Pulmonary artery endothelial cell (primary cell): Measurements from ENCODE around the gene ACOT13. TPM values are rescaled to one million over a fixed set of nuclear protein-coding genes. Genes with fewer than 3 reads are reported as not detected.
A peak's percentile ranks its signal among the peaks of the same experiment; 100 is the strongest.
"Not testable (repeated sequence)": the region's sequence is repeated elsewhere in the genome, so short reads cannot be mapped to it uniquely, and the experiment has no call there.

Experiments used
- DNase-seq: peaks from one replicate; pipeline ENCODE4 v3.0.0-alpha.2; 2011; ENCODE audit warnings: low read depth, low spot score
- total RNA-seq: library from RNA; depleted of rRNA; stranded (reverse); fragments of >200 nt; gene quantifications from 2 replicates; pipeline ENCODE4 v1.2.3, GENCODE V29; 2014

Gene ACOT13
- total RNA-seq, 1 donor from 2014 or later = 7.9 TPM

DNA sequence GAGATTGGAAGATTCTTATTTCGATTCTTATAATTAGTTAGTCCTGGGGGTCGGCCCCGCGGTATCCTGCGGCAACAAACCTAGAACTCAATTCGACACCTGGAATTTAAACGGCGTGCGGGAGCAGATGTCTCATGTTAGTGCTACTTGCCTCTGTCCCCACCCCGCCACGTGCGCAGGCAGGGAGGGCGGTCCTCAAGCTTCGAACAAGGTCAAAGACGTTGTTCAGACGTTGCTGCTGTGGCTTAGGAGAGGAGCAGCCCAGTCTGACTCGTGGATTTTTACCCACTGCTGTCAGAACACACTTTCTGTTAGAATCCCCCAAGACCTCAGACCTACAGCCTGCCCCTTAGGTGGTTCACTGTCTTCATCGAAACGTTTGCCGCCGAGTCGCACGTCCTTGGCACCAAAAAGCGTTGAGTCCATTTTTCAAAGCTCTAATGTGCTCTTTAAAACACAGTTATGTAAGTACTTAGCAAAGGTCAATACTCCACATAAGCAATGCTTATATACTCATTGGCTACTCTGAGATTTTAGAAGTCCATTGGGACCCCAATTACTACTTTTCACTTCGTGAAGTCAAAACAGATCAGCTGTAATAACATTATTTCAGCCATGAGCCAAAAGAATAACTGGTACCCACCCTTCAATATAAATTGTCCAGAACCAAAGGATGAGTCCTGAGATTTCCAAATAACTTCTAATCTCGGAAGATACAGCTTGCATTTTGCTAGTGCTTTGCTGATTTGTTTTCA lies 54.8 kb downstream of the ACOT13 start:
- no peak for DNase-seq

GRCh38 chr6:24723270-24723669 lies 56.4 kb downstream of the ACOT13 start:
- no peak for DNase-seq

DNA sequence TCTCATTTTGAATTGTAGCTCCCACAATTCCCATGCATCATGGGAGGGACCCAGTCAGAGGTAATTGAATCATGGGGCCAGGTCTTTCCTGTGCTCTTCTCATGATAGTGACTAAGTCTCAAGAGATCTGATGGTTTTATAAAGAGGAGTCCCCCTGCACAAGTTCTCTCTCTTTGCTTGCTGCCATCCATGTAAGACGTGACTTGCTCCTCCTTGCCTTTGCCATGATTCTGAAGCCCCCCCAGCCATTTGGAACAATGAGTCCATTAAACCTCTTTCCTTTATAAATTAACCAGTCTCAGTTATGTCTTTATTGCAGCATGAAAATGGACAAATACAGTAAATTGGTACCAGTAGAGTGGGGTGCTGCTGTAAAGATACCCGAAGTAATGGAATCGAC lies 63.8 kb downstream of the ACOT13 start:
- not testable (repeated sequence) for DNase-seq

GRCh38 chr6:24731456-24732134 lies 64.7 kb downstream of the ACOT13 start:
- DNase-seq = not testable (repeated sequence)

DNA sequence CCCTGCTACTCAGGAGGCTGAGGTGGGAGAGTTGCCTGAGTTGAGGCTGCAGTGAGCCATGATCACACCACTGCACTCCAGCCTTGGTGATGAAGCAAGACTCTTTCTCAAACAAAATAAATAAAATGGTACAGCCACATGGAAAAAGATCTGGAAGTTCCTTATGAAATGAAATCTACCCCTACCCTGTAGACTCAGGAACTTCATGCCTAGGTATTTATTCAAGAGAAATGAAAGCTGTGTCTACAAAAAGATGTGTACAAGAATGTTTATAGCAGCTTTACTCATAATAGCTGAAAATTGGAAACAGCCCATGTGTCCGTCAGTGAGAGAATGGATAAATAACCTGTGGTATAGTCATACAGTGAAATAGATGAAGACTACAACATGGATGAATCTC lies 67.3 kb downstream of the ACOT13 start:
- no peak for DNase-seq

- not testable (repeated sequence) for DNase-seq
Measured at GRCh38 chr6:24734710-24735109, 67.8 kb downstream of the ACOT13 start.

GRCh38 chr6:24738741-24739140 lies 71.9 kb downstream of the ACOT13 start:
- DNase-seq = no peak

- no peak for DNase-seq
Measured at GRCh38 chr6:24740861-24741260, 74.0 kb downstream of the ACOT13 start.

- DNase-seq = no peak
Measured at GRCh38 chr6:24742216-24742738, 75.4 kb downstream of the ACOT13 start.

- DNase-seq = peak; percentile 90
Measured at GRCh38 chr6:24743265-24743943, 76.5 kb downstream of the ACOT13 start.

DNA sequence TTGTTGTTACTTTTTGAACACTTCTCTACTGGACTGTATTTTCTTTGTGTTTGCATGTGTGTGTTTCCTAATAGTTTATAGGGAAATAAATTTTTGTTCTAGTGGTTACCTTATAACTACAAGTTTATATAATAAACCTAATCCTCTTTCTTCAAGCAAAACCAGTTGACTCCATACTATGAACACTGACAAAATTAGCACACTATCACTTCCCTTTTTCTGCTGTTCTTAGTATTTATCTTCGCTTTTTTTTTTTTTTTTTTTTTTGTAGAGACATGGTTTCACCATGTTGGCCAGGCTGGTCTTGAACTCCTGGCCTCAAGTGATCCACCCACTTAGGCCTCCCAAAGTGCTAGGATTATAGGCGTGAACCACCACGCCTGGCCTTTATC lies 77.1 kb downstream of the ACOT13 start:
- no peak for DNase-seq

DNA sequence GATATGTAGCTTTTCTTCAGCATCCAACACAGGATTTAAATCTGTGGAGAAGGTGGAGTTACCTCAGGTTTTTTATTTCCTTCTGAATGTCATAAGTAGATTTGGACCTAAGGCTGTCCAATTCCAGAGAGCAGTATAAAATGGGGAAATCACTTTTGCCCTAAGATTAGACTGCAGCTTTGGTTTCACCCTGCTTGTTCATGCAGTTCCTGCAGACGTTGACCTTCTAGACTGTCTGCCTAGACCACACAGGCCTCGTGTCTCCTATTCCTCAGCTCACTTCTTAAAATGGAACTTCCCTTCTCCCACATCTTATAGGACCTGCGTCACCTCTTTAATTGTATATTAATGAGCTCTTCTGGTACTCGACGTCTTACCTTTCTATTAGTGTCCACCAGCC lies 78.0 kb downstream of the ACOT13 start:
- DNase-seq = no peak

GRCh38 chr6:24749297-24749696 lies 82.4 kb downstream of the ACOT13 start:
- no peak for DNase-seq

GRCh38 chr6:24750878-24751277 lies 84.0 kb downstream of the ACOT13 start:
- not testable (repeated sequence) for DNase-seq

GRCh38 chr6:24752503-24752902 lies 85.6 kb downstream of the ACOT13 start:
- no peak for DNase-seq

DNA sequence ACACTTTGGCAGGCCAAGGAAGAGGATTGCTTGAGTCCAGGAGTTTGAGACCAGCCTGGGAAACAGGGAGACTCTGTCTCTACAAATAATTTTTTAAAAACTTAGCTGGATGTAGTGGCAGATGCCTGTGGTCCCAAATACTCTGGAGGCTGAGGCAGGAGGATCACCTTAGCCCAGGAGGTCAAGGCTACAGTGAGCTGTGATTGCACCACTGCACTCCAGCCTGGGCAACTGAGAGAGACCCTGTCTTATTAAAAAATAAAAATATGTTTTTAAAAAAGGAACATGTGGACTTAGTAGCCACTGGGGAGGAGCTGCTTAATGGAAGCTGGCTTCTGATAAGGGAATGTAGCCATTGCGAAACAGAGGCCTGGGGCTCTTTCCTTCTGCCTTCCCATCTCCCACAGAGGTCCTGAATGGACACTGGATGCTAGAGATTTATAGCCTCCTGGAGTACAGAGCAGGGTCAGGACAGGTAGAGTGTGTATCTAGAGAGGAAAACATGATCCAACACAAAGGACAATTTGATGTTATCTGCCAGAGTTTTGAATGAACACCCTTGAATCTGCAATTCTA lies 86.1 kb downstream of the ACOT13 start:
- DNase-seq = no peak

- DNase-seq = no peak
Measured at GRCh38 chr6:24753545-24753944, 86.7 kb downstream of the ACOT13 start.

GRCh38 chr6:24754378-24754777 lies 87.5 kb downstream of the ACOT13 start:
- DNase-seq = not testable (repeated sequence)
